Measurements from ENCODE around the gene FLNA.
"Not testable (repeated sequence)": the region's sequence is repeated elsewhere in the genome, so short reads cannot be mapped to it uniquely, and the experiment has no call there.

FLNA gene

GRCh38 chrX:154397888-154398667 is 23.6 kb upstream of the FLNA start, which contains the start of gene RPL10:
RPL10 (plus strand) TSS chrX:154398377; CDS start chrX:154398520, 143 bp downstream.
- no peak for TF ChIP-seq CTCF (IDR thresholded peaks at IDR 0.05)

GRCh38 chrX:154396973-154397887 is 22.8 kb upstream of the FLNA start:
- Histone ChIP-seq H3K4me1 (ENCODE audit: control insufficient read depth in 1 of 2, insufficient read depth in 1 of 2, low read depth in 1 of 2, low read length in 1 of 2) (peaks cover 16 to 21% of the 10 kb centered on the region in 2 experiments), H3K27me3 (no peaks in the 10 kb centered on the region), H3K27ac (peak overlapping the region; percentile 96), H3K9me3 (no peaks in the 10 kb centered on the region), H3K36me3 (peaks cover 22% of the 10 kb centered on the region), H3K4me3 (ENCODE audit: low read depth in 1 of 2, low read length in 1 of 2) (peak overlapping the region; percentile 70 to 78)
- no peak for TF ChIP-seq CTCF (IDR thresholded peaks at IDR 0.05)

More at GRCh38 chrX:154397888-154398667, 23.6 kb upstream of the FLNA start, which contains the start of gene RPL10:
- Histone ChIP-seq H3K27ac (peak within 1 kb of the TSS; percentile 96), H3K36me3 (peaks cover 30% of the 10 kb centered on the region), H3K4me1 (ENCODE audit: control insufficient read depth in 1 of 2, insufficient read depth in 1 of 2, low read depth in 1 of 2, low read length in 1 of 2) (peaks cover 16 to 21% of the 10 kb centered on the region in 2 experiments), H3K9me3 (no peaks in the 10 kb centered on the region), H3K27me3 (no peaks in the 10 kb centered on the region), H3K4me3 (ENCODE audit: low read depth in 1 of 2, low read length in 1 of 2) (peak within 1 kb of the TSS; percentile 70 to 78)

GRCh38 chrX:154396363-154396762 is 21.9 kb upstream of the FLNA start:
- not testable (repeated sequence) for H3K27ac ChIP-seq; H3K9me3 ChIP-seq; H3K4me3 ChIP-seq (ENCODE audit: low read depth in 1 of 2, low read length in 1 of 2); H3K27me3 ChIP-seq
- peaks cover 16 to 21% of the 10 kb centered on the region in 2 experiments for H3K4me1 ChIP-seq (ENCODE audit: control insufficient read depth in 1 of 2, insufficient read depth in 1 of 2, low read depth in 1 of 2, low read length in 1 of 2)
- H3K36me3 ChIP-seq, result peaks cover 16% of the 10 kb centered on the region

GRCh38 chrX:154389812-154390747 is 15.6 kb upstream of the FLNA start:
- H3K4me3 ChIP-seq (ENCODE audit: low read depth in 1 of 2, low read length in 1 of 2); H3K4me1 ChIP-seq (ENCODE audit: control insufficient read depth in 1 of 2, insufficient read depth in 1 of 2, low read depth in 1 of 2, low read length in 1 of 2); H3K27me3 ChIP-seq; H3K36me3 ChIP-seq; H3K9me3 ChIP-seq; H3K27ac ChIP-seq: not testable (repeated sequence)

- not testable (repeated sequence) for H3K9me3 ChIP-seq; H3K4me3 ChIP-seq (ENCODE audit: low read depth in 1 of 2, low read length in 1 of 2); H3K4me1 ChIP-seq (ENCODE audit: control insufficient read depth in 1 of 2, insufficient read depth in 1 of 2, low read depth in 1 of 2, low read length in 1 of 2); H3K36me3 ChIP-seq; H3K27me3 ChIP-seq; H3K27ac ChIP-seq
Observed at GRCh38 chrX:154388649-154389048, 14.2 kb upstream of the FLNA start.

- not testable (repeated sequence) for H3K9me3 ChIP-seq; H3K27me3 ChIP-seq; H3K36me3 ChIP-seq; H3K4me1 ChIP-seq (ENCODE audit: control insufficient read depth in 1 of 2, insufficient read depth in 1 of 2, low read depth in 1 of 2, low read length in 1 of 2); H3K4me3 ChIP-seq (ENCODE audit: low read depth in 1 of 2, low read length in 1 of 2); H3K27ac ChIP-seq
Observed at GRCh38 chrX:154388094-154388493, 13.7 kb upstream of the FLNA start.

Measured in neutrophil (primary cell).